HG03045 (cell line): ENCODE data around the gene UBE2V1.
"Not testable (repeated sequence)": the region's sequence is repeated elsewhere in the genome, so short reads cannot be mapped to it uniquely, and the experiment has no call there.

Source experiments
- ATAC-seq: cut with Tn5 transposase; IDR thresholded peaks from one replicate; pipeline ENCODE4 v1.9.1; 2021; ENCODE audit warnings: mild to moderate bottlenecking, moderate library complexity; ENCODE audit not compliant: unreplicated experiment

UBE2V1 gene

GRCh38 chr20:50066161-50066834 lies 46.7 kb downstream of the UBE2V1 start:
- no peak for ATAC-seq

DNA sequence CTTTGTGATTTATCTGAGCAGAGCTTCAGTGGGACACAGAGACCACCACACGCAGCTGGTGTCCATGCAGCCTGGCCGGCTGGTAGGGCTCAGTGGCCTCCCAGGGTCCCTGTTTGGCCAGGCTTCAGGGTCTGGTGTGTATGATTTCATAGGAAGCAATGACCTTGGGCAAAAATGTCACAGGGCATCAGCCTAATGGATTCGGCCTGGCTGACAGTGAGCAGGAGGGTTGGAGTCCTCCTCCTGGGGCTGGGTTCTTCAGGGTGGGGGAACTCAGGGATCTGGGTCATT lies 47.7 kb downstream of the UBE2V1 start:
- no peak for ATAC-seq

DNA sequence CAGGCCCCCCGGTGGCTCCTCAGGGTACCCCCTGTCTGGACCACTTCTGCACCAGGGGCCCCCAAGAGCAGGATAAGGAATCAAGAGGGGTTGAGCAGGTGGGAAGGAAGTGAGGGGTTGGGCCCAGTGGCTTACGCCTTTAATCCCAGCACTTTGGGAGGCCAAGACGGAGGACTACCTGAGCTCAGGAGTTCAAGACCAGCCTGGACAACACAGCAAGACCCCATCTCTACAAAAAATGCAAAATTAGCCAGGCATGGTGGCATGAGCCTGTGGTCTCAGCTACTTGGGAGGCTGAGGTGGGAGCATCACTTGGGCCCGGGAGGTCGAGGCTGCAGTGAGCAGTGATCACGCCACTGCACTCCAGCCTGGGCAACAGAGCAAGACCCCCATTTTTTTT lies 49.2 kb downstream of the UBE2V1 start:
- ATAC-seq: not testable (repeated sequence)

GRCh38 chr20:50062006-50062838 lies 50.7 kb downstream of the UBE2V1 start:
- no peak for ATAC-seq

- no peak for ATAC-seq
These were observed 51.6 kb downstream of the UBE2V1 start for GRCh38 chr20:50061151-50062005.

- ATAC-seq: no peak
These were observed 54.1 kb downstream of the UBE2V1 start for GRCh38 chr20:50058662-50059402.

- no peak for ATAC-seq
These were observed 55.3 kb downstream of the UBE2V1 start for GRCh38 chr20:50057714-50058053.

DNA sequence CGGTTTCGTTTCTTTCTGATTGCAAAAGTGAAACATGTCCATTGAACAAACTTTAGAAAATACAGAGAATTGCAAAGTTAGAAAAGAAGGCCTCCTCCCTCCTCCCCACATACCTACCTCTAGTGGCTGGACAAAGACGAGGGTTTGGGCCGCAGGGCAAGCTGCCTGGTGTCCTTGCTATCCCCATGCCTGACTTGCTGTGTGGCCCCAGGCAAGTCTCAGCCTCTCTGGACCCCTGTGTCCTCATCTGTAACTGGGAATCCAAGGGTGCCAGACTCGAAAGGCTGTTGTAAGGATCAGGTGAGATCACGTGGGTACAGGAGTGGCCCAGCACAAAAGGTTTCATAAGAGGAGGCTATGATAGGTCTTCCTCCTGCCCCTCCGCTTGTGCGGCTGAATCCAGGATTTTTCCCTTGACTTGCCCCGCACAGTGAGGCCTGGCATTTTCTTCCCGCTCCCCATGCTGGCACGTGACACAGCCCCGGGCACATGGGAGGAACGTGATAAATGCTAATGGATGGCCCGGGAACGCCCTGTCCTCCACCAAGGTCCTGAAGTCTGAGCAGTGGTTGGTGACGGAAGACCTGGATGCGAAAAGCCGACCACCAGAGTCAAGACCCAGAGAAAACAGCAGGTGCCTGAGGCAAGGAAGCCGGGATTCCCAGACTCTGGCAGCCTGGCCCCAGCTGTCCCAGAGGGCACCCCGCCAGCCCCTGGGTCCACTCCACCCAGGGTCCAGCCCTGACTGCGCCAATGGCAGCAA lies 55.8 kb downstream of the UBE2V1 start:
- ATAC-seq: no peak

DNA sequence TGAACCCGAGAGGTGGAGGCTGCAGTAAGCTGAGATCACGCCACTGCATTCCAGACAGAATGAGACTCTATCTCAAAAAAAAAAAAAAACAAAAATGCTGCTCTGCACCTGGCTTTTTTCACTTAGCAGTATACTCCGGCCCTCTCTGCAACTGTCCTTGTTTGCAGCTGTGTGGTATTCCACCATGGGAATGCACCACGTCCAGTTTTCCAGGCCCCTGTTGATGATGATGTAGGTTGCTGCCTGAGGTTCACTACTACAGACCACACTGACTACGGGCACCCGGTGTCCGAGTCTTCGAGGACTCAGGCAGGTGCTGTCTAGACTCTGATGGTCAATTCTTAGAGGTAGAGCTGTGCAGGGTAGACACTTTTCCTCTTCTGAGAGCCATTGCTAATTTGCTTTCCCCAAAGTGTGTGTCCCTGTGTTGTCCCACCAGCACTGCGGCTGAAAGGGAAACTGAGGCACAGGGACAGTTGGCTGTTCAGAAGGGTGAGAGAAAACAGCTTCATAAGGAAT lies 56.5 kb downstream of the UBE2V1 start:
- ATAC-seq: no peak

- ATAC-seq: no peak
These were observed 57.3 kb downstream of the UBE2V1 start for GRCh38 chr20:50055524-50056083.

DNA sequence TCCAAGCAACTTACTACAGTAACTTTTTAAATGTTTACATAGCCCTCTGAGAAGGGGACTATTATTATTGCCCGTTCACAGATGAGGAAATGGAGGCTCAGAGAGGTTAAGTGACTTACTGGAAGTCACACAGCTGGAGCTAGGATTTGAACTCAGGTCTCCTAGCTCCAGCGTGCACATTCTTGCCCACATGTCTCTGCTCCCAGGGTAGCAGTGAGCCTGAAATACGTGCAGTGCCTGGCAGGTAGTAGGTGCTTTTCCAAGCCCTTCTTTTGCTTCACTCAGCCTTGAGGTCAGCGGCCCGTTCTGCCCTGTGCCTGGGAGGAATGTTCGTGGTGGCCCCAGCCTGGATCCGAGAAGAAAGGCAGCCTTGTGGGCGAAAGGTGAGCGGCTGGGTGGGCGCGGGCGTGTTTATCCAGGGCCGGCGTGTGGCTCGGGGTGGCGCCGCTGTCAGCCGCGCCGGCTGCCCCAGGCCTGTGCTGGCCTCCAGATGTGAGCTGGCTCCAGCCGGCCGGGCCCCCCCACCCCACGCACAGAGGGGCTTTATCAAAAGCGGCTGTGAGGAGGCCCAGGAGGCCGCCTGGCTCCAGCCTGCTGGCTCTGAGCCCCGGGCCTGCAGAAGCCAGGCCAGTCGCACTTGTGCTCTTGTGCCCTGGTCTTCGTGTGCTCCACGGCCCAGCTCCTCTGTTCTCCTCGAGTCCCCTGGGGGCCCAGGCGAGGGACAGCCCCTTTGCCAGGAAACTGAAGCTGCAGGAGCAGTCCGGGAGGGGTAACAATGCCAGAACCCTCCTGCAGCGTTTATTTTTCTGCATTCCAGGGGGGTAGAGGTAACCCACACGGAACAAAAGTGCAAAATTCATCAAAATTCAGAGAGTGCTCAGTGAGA lies 58.1 kb downstream of the UBE2V1 start:
- no peak for ATAC-seq

- ATAC-seq: no peak
These were observed 58.8 kb downstream of the UBE2V1 start for GRCh38 chr20:50054231-50054547.

DNA sequence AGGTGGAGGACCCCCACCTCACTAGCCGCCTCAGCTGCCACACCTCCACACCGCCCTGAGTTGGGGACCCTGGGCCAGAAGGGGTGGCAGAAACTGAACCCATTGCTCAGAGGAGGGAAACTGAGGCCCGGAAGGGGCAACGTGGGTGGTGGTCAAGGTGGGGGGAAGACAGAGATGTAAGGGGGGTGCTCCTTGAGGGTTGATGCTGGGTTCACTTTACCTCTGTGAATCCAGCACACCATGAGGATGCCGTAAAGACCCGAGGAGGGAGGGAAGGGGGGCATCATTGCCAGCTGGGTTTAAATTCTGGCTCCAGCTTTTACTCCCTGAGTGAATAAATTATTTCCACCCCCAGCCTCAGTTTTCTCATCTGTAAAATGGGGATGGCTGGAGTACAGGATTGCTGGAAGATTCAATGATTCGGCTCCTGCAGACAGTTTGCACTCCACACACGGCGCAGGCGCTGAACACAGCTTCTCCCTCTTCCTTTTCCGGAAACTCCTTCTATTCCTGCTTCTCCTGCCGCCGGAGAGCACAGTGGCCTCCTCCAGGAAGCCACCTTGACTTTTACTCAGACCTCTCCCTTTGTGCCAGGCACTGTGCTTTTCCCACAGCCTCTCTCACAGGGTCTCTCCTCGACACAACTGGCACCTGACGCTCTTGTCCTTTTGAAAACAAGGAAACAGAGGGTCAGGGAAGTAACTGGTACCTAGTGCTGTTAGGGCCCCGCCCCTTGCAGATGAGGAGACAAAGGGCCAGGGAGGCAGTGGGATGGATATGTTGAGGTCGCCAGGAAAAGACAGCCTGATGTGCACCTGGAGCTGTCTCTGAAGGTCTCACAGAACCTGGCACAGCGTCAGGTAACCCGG lies 59.4 kb downstream of the UBE2V1 start:
- ATAC-seq: no peak

DNA sequence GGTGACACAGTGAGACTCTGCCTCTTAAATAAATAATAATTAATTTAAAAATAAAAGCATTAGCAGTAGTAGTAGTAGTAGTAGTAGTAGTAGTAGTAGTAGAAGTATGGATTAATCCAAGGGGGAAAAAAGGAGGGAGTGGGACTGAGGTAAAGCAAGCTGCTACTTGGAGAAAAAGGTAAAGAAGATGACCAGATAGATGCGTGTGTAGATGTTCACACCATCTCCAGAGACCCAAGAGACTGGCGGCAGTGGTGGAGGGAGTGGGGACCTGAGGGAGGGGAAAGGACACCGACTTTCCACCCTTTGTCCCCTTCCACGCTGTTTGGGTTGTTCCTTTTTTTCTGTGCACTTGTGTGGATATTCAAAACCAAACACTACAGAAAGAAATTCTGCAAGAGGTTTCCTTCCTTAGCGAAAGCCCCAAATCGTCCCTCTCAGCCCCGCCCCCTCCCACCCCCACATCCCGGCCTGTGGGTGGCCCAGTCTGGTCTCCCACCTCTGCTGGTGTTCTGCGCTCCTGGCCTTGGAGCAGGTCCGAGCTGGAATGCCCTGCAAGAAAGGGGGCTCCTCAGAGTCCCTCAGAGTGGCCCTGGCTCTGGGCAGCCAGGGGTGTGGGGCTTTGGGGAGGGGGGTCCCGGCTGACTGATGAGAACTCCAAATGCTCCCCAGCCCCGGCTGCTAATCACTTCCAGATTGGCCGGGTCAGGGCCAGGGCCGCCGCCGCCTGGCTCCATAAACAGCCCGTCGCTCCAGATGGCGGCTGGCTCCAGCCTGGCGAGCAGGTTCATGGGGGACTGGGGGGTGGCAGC lies 60.2 kb downstream of the UBE2V1 start:
- ATAC-seq: no peak

DNA sequence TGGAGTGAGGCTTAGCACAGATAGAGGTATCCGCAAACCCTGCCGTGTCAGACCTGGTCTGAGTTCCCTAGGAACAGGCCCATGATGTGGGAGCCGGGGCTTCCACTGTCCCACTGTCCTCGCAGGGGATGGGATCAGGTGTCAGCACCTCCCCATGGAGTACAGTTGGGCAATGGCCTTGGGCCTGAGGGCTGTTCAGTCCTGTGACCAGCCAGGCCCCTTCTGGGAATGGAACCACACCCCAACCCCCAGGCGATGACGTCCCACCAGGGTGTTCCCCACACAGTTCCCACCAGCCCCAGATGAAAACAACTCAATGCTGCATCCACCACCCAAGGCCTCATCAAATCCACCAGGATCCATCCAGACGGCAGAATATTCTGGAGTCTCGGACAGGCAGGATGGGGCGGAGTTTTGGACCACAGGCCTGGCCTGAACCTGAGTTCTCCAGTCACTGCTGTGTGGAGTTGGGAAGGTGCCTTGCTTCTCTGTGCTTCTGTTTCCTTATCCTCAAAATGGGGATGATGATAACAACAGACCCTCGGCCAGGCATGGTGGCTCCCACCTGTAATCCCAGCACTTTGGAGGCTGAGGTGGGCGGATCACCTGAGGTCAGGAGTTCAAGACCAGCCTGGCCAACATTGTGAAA lies 62.2 kb downstream of the UBE2V1 start:
- ATAC-seq: no peak

GRCh38 chr20:50050214-50050613 lies 62.7 kb downstream of the UBE2V1 start:
- ATAC-seq: no peak
